ENCODE data around the gene MYRF.

DNA sequence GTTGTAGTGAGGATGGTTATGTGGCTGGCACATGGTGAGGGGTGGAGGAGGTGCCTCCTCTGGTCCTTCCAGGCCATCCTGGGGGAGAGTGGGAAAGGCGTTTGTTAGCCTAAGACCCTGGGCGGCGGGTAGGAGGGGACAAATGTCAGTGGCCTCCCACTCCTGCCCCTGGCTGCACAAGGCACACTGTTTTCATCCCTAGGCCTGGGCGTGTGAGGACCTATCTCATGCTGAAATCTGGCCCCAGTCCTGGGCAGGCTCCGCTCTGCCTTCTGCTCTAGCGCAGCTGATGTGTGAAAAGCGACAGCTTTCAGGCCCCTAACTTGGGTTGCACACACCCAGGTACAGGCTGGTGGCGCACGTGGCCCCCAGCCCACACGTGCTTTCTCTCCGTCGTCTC lies 40.1 kb upstream of the MYRF start:
- no peak for TF ChIP-seq EZH2 (IDR thresholded peaks at IDR 0.05; ENCODE audit: low read length)
- TF ChIP-seq, protein P1, sequence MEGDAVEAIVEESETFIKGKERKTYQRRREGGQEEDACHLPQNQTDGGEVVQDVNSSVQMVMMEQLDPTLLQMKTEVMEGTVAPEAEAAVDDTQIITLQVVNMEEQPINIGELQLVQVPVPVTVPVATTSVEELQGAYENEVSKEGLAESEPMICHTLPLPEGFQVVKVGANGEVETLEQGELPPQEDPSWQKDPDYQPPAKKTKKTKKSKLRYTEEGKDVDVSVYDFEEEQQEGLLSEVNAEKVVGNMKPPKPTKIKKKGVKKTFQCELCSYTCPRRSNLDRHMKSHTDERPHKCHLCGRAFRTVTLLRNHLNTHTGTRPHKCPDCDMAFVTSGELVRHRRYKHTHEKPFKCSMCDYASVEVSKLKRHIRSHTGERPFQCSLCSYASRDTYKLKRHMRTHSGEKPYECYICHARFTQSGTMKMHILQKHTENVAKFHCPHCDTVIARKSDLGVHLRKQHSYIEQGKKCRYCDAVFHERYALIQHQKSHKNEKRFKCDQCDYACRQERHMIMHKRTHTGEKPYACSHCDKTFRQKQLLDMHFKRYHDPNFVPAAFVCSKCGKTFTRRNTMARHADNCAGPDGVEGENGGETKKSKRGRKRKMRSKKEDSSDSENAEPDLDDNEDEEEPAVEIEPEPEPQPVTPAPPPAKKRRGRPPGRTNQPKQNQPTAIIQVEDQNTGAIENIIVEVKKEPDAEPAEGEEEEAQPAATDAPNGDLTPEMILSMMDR (optimal IDR thresholded peaks at IDR 0.05 in 1 of 3, IDR thresholded peaks at IDR 0.05 in 1 of 3, conservative IDR thresholded peaks at IDR 0.05 in 1 of 3; ENCODE audit: extremely low read depth in 1 of 3, insufficient read depth in 2 of 3, low read length in 3 of 3) = no peak

Measured in keratinocyte (primary cell).